22Rv1 (cell line): ENCODE results near the gene ACADL.

Source experiments
- CTCF ChIP-seq: fragments of 450-650 bp; IDR thresholded peaks from 2 replicates; pipeline ENCODE4 v1.5.1; 2017; ENCODE audit warnings: mild to moderate bottlenecking
- ZFX ChIP-seq: fragments of 450-650 bp; IDR thresholded peaks from 2 replicates; pipeline ENCODE4 v1.6.1; 2017; ENCODE audit warnings: antibody characterized with exemption, borderline replicate concordance

GRCh38 chr2:210170196-210170445 is 55.1 kb downstream of the ACADL start:
- TF ChIP-seq CTCF: no peak
- no peak for TF ChIP-seq ZFX
